NCI-H1048 (cell line): ENCODE measurements around the gene MISFA.
A peak's percentile ranks its signal among the peaks of the same experiment; 100 is the strongest.
"Not testable (repeated sequence)": the region's sequence is repeated elsewhere in the genome, so short reads cannot be mapped to it uniquely, and the experiment has no call there.

ENCODE experiments used
- DNase-seq: peaks from one replicate; lab custom pipeline; 2025; lab: John Stamatoyannopoulos, UW

The MISFA gene

GRCh38 chr11:18617688-18618341, 18.2 kb downstream of the MISFA start:
- DNase-seq: no peak

- DNase-seq: no peak
Measured at GRCh38 chr11:18618342-18619025, 18.9 kb downstream of the MISFA start.

- no peak for DNase-seq
Measured at GRCh38 chr11:18623707-18624106, 24.1 kb downstream of the MISFA start.

GRCh38 chr11:18624161-18624560, 24.6 kb downstream of the MISFA start:
- DNase-seq: no peak

GRCh38 chr11:18632841-18633240, 33.3 kb downstream of the MISFA start:
- DNase-seq: no peak

- no peak for DNase-seq
Measured at GRCh38 chr11:18633256-18634139, 33.9 kb downstream of the MISFA start.

GRCh38 chr11:18634140-18635032, 34.8 kb downstream of the MISFA start, which contains the start of gene SPTY2D1:
SPTY2D1 (minus strand) TSS chr11:18634342; CDS start chr11:18634257, 85 bp downstream.
- peak; percentile 95 for DNase-seq

GRCh38 chr11:18641677-18642076, 42.1 kb downstream of the MISFA start:
- no peak for DNase-seq

- not testable (repeated sequence) for DNase-seq
Measured at GRCh38 chr11:18643034-18643433, 43.4 kb downstream of the MISFA start.

- DNase-seq: no peak
Measured at GRCh38 chr11:18650353-18650752, 50.8 kb downstream of the MISFA start.

- no peak for DNase-seq
Measured at GRCh38 chr11:18650859-18651557, 51.4 kb downstream of the MISFA start.
